Calu3 (cell line): ENCODE measurements around the gene KIAA1217. TPM values are rescaled to one million over a fixed set of nuclear protein-coding genes. Genes with fewer than 3 reads are reported as not detected.

Experiments used
- BruUV-seq: library from RNA; stranded (reverse); fragments of 400-500 nt; replicated peaks from 2 replicates; lab custom pipeline; 2021; lab: Mats Ljungman, UMichigan
- CTCF ChIA-PET: fragments of 300-600 bp; sonication (Branson Sonifier 250); formaldehyde crosslinking; loops from one replicate; lab custom pipeline; 2022; ENCODE audit warnings: antibody characterized with exemption; lab: Charles Lee
- DNase-seq: peaks from one replicate; pipeline ENCODE4 v3.0.0; 2022
- H3K27ac Mint-ChIP-seq: one replicate; pipeline ENCODE4 v1.8.0; 2022; ENCODE audit warnings: mixed read lengths; ENCODE audit not compliant: unreplicated experiment
- H3K27me3 Mint-ChIP-seq: one replicate; pipeline ENCODE4 v1.8.0; 2022; ENCODE audit warnings: mixed read lengths; ENCODE audit not compliant: unreplicated experiment
- H3K36me3 Mint-ChIP-seq: one replicate; pipeline ENCODE4 v1.8.0; 2022; ENCODE audit warnings: mild to moderate bottlenecking, moderate library complexity, mixed read lengths; ENCODE audit not compliant: insufficient read depth, unreplicated experiment
- H3K4me1 Mint-ChIP-seq: one replicate; pipeline ENCODE4 v1.8.0; 2022; ENCODE audit warnings: mild to moderate bottlenecking, low read depth, mixed read lengths; ENCODE audit not compliant: unreplicated experiment
- H3K4me3 Mint-ChIP-seq: one replicate; pipeline ENCODE4 v1.8.0; 2022; ENCODE audit warnings: mild to moderate bottlenecking, low read depth, moderate library complexity, mixed read lengths; ENCODE audit not compliant: unreplicated experiment
- H3K9me3 Mint-ChIP-seq: one replicate; pipeline ENCODE4 v1.8.0; 2022; ENCODE audit warnings: low read depth, mixed read lengths; ENCODE audit not compliant: unreplicated experiment
- intact Hi-C: fragments of 100-400 bp; cut with micrococcal nuclease; formaldehyde crosslinking; loops from one replicate; pipeline ENCODE4 v1.10.0; 2022; ENCODE audit not compliant: unreplicated experiment
- total RNA-seq: library from RNA; stranded (reverse); gene quantifications from 2 replicates; pipeline ENCODE4 v1.2.3, GENCODE V29; 2022
- TF ChIP-seq, protein P1 (sequence below): fragments of 200-600 bp; IDR thresholded peaks from one replicate; pipeline ENCODE4 v1.8.0; 2022; ENCODE audit warnings: antibody characterized with exemption; ENCODE audit not compliant: unreplicated experiment

Gene KIAA1217
- total RNA-seq, 1 experiment from 2014 or later: 46.2 TPM

DNA sequence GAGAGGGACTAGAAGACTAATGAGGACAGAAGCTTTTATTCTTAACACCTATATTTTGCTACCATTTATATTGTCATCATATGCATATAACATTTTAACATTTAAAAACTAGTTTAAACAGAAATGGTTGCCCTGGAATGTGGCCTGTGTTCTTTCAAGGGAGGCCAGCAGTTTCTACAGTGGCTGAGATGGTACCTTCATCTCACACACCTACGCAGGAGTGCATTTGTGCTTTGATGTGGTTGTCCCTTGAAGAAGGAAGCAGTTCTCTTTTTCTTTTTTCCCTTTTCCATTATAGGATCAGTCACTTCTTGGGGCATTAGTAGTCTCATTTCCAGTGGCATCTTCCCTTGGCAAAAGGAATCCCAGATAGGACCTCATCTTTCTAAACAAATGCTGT, 38.9 kb downstream of the KIAA1217 start:
- no TSS peak for BruUV-seq
- DNase-seq: no peak
- H3K27ac Mint-ChIP-seq: no peak overlapping the region
- CTCF ChIA-PET: no interaction called here
- H3K36me3 Mint-ChIP-seq: no peaks in the 10 kb centered on the region
- no peak overlapping the region for H3K4me3 Mint-ChIP-seq
- TF ChIP-seq, protein P1, sequence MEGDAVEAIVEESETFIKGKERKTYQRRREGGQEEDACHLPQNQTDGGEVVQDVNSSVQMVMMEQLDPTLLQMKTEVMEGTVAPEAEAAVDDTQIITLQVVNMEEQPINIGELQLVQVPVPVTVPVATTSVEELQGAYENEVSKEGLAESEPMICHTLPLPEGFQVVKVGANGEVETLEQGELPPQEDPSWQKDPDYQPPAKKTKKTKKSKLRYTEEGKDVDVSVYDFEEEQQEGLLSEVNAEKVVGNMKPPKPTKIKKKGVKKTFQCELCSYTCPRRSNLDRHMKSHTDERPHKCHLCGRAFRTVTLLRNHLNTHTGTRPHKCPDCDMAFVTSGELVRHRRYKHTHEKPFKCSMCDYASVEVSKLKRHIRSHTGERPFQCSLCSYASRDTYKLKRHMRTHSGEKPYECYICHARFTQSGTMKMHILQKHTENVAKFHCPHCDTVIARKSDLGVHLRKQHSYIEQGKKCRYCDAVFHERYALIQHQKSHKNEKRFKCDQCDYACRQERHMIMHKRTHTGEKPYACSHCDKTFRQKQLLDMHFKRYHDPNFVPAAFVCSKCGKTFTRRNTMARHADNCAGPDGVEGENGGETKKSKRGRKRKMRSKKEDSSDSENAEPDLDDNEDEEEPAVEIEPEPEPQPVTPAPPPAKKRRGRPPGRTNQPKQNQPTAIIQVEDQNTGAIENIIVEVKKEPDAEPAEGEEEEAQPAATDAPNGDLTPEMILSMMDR: no peak
- no peaks in the 10 kb centered on the region for H3K27me3 Mint-ChIP-seq
- intact Hi-C loops: no loop called here
- no peaks in the 10 kb centered on the region for H3K9me3 Mint-ChIP-seq
- H3K4me1 Mint-ChIP-seq: peaks cover 16% of the 10 kb centered on the region

DNA sequence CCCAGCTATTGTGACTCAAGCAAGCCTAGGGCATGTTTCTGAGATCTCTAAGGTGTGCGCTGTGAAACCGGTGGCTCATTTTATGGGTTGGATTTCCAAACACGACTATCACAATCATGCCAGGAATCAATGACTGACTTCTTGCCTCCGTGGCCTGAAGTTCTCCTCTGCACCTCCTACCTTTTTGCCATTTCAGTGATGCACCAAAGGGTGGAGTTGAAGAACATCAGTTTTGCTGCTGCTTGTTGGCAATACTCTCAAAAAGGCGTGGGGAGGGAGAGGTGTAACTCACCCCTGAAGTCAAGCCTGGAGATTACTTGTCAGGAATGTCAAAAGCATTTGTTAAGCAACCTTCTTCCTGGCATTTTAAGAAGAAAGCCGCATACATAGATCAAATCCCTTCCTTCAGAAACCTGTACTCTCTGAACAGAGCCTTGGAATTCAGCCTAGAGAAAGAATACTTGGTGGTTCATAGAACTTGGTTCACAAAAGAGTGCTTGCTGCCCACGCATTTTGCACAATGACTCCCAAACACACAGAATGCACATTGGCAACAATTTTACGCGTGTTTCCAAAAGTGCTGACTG, 41.0 kb downstream of the KIAA1217 start:
- no TSS peak for BruUV-seq
- no peaks in the 10 kb centered on the region for H3K9me3 Mint-ChIP-seq
- H3K4me3 Mint-ChIP-seq: no peak overlapping the region
- peaks cover 16% of the 10 kb centered on the region for H3K4me1 Mint-ChIP-seq
- TF ChIP-seq, protein P1: no peak
- CTCF ChIA-PET: no interaction called here
- no peaks in the 10 kb centered on the region for H3K27me3 Mint-ChIP-seq
- intact Hi-C loops: no loop called here
- H3K27ac Mint-ChIP-seq: no peak overlapping the region
- H3K36me3 Mint-ChIP-seq: no peaks in the 10 kb centered on the region
- no peak for DNase-seq

DNA sequence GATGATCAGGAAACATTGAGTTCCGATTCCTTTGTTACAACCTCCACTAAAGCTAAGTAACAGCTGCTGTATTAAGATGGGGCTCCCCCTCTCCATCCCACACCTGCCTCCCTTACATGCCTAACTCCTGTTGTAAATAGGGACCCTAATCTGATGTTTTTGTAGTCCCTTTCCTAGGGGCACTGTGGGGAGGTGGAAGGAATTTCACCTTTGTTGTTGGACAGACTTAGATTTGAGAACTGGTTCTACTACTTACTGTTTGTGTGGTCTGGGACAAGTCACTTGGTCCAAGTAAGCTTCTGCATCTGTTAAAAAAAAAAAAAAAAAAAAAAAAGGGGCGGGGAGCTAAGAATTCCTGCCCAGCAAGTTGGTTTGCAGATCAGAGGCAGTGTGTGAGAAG, 42.6 kb downstream of the KIAA1217 start:
- H3K9me3 Mint-ChIP-seq: no peaks in the 10 kb centered on the region
- TF ChIP-seq, protein P1: no peak
- H3K36me3 Mint-ChIP-seq: no peaks in the 10 kb centered on the region
- intact Hi-C loops: no loop called here
- no TSS peak for BruUV-seq
- no peak overlapping the region for H3K4me3 Mint-ChIP-seq
- no peak for DNase-seq
- peak overlapping the region; percentile 58 for H3K27ac Mint-ChIP-seq
- H3K4me1 Mint-ChIP-seq: peaks cover 16% of the 10 kb centered on the region
- H3K27me3 Mint-ChIP-seq: no peaks in the 10 kb centered on the region
- CTCF ChIA-PET: interaction anchor here (0.6 to 0.7 kb wide), 3 partner anchors 34 to 258 kb away, joined by 3 to 5 read pairs (median 3); no protein-coding TSS in a partner anchor

DNA sequence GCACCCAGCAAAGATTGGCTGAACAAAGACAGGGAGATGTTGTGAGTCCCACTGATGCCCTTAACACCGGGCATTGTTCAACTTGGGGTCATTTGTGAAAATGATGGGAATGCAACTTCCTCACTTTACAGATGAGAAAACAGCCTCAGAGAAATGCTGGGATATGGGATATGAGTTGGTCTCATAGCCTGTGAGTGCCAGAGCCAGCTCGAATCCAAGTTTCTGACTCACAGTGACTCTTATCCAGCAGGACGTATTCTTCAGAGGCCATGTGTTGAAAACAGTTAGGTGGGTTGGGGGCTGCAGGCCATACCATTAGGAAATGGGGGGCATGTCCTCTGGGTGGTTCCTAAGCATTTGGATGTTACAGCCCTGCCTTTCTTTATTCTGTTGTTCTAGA, 45.2 kb downstream of the KIAA1217 start:
- H3K27me3 Mint-ChIP-seq: no peaks in the 10 kb centered on the region
- intact Hi-C loops: no loop called here

More for the DNA sequence above, 45.2 kb downstream of the KIAA1217 start:
- CTCF ChIA-PET: no interaction called here
- no TSS peak for BruUV-seq
- no peak for DNase-seq
- Mint-ChIP-seq H3K4me3 (no peak overlapping the region), H3K27ac (no peak overlapping the region), H3K36me3 (no peaks in the 10 kb centered on the region), H3K4me1 (peaks cover 16% of the 10 kb centered on the region), H3K9me3 (no peaks in the 10 kb centered on the region)
- TF ChIP-seq, protein P1: no peak
